BE2C (cell line): ENCODE results near the gene ACBD6.

Experiments used
- DNase-seq: peaks from one replicate; pipeline ENCODE4 v3.0.0-alpha.2; 2020
- H3K27me3 ChIP-seq: fragments of 250-450 bp; sonication (Bioruptor Pico); 2 replicates; pipeline ENCODE4 v1.5.1; 2020; ENCODE audit warnings: mild to moderate bottlenecking
- H3K36me3 ChIP-seq: fragments of 250-450 bp; sonication (Bioruptor Pico); 2 replicates; pipeline ENCODE4 v1.5.1; 2020; ENCODE audit warnings: mild to moderate bottlenecking
- H3K4me1 ChIP-seq: fragments of 250-450 bp; sonication (Bioruptor Pico); 2 replicates; pipeline ENCODE4 v1.5.1; 2020
- H3K4me3 ChIP-seq: 2 replicates; pipeline ENCODE4 v1.5.1; 2011; ENCODE audit warnings: low read depth, low read length
- H3K9me3 ChIP-seq: fragments of 250-450 bp; sonication (Bioruptor Pico); 2 replicates; pipeline ENCODE4 v1.5.1; 2020
- TF ChIP-seq, protein P1 (sequence below): IDR thresholded peaks from 2 replicates; pipeline ENCODE4 v1.5.1; 2012; ENCODE audit warnings: mild to moderate bottlenecking, low read depth, low read length

ACBD6 gene

DNA sequence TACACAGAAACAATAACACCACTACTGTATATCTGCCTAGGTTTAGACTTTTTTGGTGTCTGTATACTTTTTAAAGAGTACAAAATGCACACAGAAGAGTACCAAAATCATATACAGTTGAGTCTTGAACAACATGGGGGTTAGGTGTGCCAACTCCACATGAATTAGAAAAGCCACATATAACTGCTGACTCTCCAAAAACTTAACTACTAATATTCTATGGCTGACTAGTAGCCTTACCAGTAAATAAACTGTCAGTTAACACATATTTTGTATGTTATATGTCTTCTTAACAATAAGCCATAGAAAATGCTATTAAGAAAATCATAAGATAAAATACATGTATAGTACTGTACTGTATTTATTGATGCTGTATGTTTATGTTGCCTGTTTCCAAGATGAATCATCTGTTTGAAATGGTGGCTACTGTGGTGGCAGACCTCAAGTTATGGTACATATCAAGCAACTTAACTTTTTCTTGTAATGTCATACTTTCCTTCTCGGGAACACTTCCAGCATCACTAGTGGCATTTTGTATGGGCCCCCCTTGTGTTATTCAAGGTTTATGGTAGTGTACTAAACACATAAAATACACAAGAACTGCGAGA, 201.1 kb downstream of the ACBD6 start:
- H3K36me3 ChIP-seq, result no peaks in the 10 kb centered on the region
- H3K4me1 ChIP-seq, result peaks cover 14% of the 10 kb centered on the region
- H3K4me3 ChIP-seq, result no peak overlapping the region
- no peaks in the 10 kb centered on the region for H3K27me3 ChIP-seq
- TF ChIP-seq, protein P1, sequence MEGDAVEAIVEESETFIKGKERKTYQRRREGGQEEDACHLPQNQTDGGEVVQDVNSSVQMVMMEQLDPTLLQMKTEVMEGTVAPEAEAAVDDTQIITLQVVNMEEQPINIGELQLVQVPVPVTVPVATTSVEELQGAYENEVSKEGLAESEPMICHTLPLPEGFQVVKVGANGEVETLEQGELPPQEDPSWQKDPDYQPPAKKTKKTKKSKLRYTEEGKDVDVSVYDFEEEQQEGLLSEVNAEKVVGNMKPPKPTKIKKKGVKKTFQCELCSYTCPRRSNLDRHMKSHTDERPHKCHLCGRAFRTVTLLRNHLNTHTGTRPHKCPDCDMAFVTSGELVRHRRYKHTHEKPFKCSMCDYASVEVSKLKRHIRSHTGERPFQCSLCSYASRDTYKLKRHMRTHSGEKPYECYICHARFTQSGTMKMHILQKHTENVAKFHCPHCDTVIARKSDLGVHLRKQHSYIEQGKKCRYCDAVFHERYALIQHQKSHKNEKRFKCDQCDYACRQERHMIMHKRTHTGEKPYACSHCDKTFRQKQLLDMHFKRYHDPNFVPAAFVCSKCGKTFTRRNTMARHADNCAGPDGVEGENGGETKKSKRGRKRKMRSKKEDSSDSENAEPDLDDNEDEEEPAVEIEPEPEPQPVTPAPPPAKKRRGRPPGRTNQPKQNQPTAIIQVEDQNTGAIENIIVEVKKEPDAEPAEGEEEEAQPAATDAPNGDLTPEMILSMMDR, result no peak
- H3K9me3 ChIP-seq, result no peaks in the 10 kb centered on the region; the same call in 1 of the 2 replicates
- no peak for DNase-seq

DNA sequence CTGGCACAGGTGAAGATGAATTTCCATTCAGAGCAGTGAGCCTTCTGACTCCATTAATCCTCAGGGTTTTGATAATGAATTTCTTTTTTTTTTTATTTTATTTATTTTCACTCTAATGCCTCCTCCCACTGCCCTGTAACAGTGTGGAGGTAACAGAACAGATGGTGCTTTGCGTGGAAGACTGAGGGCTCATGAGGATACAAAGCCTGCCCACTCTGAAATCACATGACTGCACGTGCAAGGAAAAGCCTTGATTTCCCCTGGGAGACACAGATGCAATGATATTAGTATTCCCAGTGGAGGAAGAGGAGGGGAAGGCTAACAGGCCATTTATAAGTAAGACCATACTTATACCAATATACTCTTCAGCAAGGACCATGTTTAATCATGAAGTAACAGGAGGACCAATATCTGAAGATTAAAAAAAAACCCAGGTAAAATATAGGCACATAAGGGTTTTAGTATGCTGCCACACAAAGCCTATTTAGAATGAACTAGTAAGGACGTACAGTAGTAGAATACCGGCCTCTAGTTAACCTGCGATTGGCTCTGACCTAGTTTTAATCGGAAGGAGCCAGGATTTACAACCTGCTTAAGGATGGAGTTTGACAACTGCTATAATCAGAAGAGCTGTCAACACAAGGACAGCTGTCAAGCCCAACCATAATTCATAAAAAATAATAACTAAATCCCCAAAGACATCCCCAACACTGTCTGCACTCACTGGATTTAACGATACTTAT, 202.7 kb downstream of the ACBD6 start:
- no peaks in the 10 kb centered on the region for H3K36me3 ChIP-seq
- TF ChIP-seq, protein P1, result no peak
- H3K27me3 ChIP-seq, result no peaks in the 10 kb centered on the region
- no peak overlapping the region for H3K4me3 ChIP-seq
- H3K9me3 ChIP-seq, result no peaks in the 10 kb centered on the region
- H3K4me1 ChIP-seq, result peaks cover 14% of the 10 kb centered on the region
- no peak for DNase-seq

DNA sequence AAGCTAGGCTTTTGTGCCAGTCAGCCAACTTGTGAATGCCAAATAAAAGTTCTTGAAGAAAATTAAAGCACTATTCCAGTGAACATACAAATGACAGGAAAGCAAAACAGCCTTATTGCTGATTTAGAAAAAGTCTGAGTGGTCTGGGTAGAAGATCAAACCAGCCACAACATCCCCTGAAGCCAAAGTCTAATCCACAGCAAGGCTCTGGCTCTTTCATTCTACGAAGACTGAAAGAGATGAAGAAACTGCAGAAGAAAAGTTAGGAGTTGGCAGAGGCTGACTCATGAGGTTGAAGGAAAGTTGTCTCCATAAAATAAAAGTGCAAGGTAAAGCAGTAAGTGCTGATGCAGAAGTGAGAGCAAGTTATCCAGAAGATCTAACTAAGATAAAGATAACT, 206.4 kb downstream of the ACBD6 start:
- no peak for DNase-seq
- no peaks in the 10 kb centered on the region for H3K36me3 ChIP-seq
- H3K27me3 ChIP-seq, result no peaks in the 10 kb centered on the region
- peaks cover 14% of the 10 kb centered on the region for H3K4me1 ChIP-seq
- H3K9me3 ChIP-seq, result no peaks in the 10 kb centered on the region
- no peak overlapping the region for H3K4me3 ChIP-seq
- TF ChIP-seq, protein P1, result no peak

DNA sequence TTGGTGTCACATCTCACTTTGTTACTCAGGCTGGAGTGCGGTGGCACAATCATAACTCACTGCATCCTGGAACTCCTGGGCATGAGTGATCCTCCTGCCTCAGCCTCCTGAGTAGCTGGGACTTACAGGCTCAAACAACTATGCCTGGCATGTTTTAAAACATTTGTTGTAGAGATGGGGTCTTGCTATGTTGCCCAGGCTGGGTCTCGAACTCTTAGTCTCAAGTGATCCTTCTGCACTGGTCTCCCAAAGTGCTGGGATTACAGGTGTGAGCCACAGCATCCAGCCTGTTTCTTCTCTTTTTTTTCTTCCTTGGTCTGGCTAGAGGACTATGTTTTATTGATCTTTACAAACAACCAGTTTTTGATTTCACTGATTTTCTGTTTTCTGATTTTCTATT, 207.7 kb downstream of the ACBD6 start:
- Histone ChIP-seq H3K27me3 (no peaks in the 10 kb centered on the region), H3K9me3 (no peaks in the 10 kb centered on the region), H3K36me3 (no peaks in the 10 kb centered on the region), H3K4me1 (peaks cover 12% of the 10 kb centered on the region), H3K4me3 (no peak overlapping the region)
- no peak for DNase-seq
- TF ChIP-seq, protein P1, result no peak

DNA sequence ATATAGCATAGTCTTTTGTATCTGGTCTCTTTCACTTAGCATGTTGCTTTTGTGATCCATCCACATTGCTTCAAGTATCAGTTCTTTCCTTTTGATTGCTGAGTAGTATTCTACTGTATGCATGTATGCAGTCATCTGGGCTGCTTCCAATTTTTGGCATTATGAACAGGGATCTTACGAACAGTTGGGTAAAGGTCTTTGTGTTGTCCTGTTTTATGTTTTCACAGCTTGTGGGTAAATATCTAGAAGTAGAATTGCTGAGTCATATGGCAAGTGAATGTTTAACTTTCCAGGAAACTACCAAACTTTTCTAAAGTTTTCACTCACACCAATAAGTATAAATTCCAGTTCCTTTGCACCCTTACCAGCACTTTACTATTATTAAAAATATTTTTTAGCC, 211.4 kb downstream of the ACBD6 start:
- Histone ChIP-seq H3K36me3 (no peaks in the 10 kb centered on the region), H3K4me3 (no peak overlapping the region), H3K9me3 (no peaks in the 10 kb centered on the region), H3K27me3 (no peaks in the 10 kb centered on the region), H3K4me1 (peaks cover 11% of the 10 kb centered on the region)
- DNase-seq, result no peak
- TF ChIP-seq, protein P1, result no peak
